ENCODE measurements around the gene SLIT3.

DNA sequence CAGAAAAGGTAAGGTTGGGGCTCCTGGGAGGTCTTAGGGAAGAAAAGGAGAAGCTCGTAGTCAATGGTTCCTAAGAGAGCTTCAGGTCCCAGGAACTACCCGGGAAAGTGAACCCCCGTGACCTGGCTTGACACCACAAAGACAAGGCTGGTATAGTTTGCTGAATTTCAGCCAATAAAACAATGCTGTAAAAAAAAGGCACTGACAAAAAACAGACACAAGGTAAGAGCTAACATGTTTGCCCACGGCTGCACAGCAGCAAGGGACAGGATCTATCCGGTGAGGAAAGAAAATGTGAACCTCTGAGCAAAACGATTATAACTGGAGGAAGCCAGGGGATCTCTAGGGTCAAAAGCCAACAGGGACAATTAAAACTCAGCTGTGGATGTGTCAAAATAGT is 17.1 kb downstream of the SLIT3 start:
- TF ChIP-seq, protein P1, sequence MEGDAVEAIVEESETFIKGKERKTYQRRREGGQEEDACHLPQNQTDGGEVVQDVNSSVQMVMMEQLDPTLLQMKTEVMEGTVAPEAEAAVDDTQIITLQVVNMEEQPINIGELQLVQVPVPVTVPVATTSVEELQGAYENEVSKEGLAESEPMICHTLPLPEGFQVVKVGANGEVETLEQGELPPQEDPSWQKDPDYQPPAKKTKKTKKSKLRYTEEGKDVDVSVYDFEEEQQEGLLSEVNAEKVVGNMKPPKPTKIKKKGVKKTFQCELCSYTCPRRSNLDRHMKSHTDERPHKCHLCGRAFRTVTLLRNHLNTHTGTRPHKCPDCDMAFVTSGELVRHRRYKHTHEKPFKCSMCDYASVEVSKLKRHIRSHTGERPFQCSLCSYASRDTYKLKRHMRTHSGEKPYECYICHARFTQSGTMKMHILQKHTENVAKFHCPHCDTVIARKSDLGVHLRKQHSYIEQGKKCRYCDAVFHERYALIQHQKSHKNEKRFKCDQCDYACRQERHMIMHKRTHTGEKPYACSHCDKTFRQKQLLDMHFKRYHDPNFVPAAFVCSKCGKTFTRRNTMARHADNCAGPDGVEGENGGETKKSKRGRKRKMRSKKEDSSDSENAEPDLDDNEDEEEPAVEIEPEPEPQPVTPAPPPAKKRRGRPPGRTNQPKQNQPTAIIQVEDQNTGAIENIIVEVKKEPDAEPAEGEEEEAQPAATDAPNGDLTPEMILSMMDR (IDR thresholded peaks at IDR 0.05) = no peak
- TF ChIP-seq POLR2A (IDR thresholded peaks at IDR 0.05) = no peak
